Activated CD4-positive, alpha-beta memory T cell treated with anti-CD3 and anti-CD28 coated beads, Interleukin-2, amount 10 ng/mL, durations not matched to agents 7 days and 5 days (primary cell): ENCODE data around the gene HNRNPA0. TPM values are rescaled to one million over a fixed set of nuclear protein-coding genes. Genes with fewer than 3 reads are reported as not detected.
"Not testable (repeated sequence)": the region's sequence is repeated elsewhere in the genome, so short reads cannot be mapped to it uniquely, and the experiment has no call there.

Experiments
- CTCF ChIA-PET: fragments of 350-600 bp; sonication (Branson Sonifier 250); formaldehyde crosslinking; loops from one replicate; lab custom pipeline; 2021; ENCODE audit warnings: antibody characterized with exemption, inconsistent platforms; lab: Charles Lee
- POLR2A ChIA-PET: fragments of 350-600 bp; sonication (Branson Sonifier 250); formaldehyde crosslinking; loops from one replicate; lab custom pipeline; 2021; ENCODE audit warnings: antibody characterized with exemption; lab: Charles Lee
- DNase-seq: peaks from one replicate; pipeline ENCODE4 v3.0.0-alpha.2; 2020
- H3K27ac Mint-ChIP-seq: one replicate; pipeline ENCODE4 v1.8.0; 2021; ENCODE audit warnings: mild to moderate bottlenecking, mixed read lengths
- H3K27me3 Mint-ChIP-seq: one replicate; pipeline ENCODE4 v1.8.0; 2021; ENCODE audit warnings: mixed read lengths
- H3K36me3 Mint-ChIP-seq: one replicate; pipeline ENCODE4 v1.8.0; 2021; ENCODE audit warnings: low read depth, mixed read lengths
- H3K4me1 Mint-ChIP-seq: one replicate; pipeline ENCODE4 v1.8.0; 2021; ENCODE audit warnings: mixed read lengths
- H3K4me3 Mint-ChIP-seq: one replicate; pipeline ENCODE4 v1.8.0; 2021; ENCODE audit warnings: mild to moderate bottlenecking, mixed read lengths
- H3K9me3 Mint-ChIP-seq: one replicate; pipeline ENCODE4 v1.8.0; 2021; ENCODE audit warnings: mixed read lengths
- total RNA-seq, 2 experiments: library from RNA; stranded (reverse); gene quantifications; one replicate each; pipeline ENCODE4 v1.2.3, GENCODE V29; 2021

Gene HNRNPA0
- total RNA-seq, 2 experiments from 2014 or later: 24.0 to 24.6 TPM

- Mint-ChIP-seq H3K9me3 (no peaks in the 10 kb centered on the region), H3K27me3 (peaks cover 13% of the 10 kb centered on the region), H3K36me3 (no peaks in the 10 kb centered on the region), H3K27ac (no peak overlapping the region), H3K4me1 (no peaks in the 10 kb centered on the region), H3K4me3 (no peak overlapping the region)
- CTCF ChIA-PET: interaction anchor here (0.5 to 4.8 kb wide), 33 partner anchors 9 to 355 kb away, joined by 3 to 29 read pairs (median 4); partner anchors contain the start of gene PKD2L2
- no peak for DNase-seq
- POLR2A ChIA-PET: interaction anchor here (1.5 kb wide), 1 partner anchor 26 kb away, joined by 7 read pairs; no protein-coding TSS in a partner anchor
These were observed 24.8 kb upstream of the HNRNPA0 start for GRCh38 chr5:137778772-137779564.

- H3K4me3 Mint-ChIP-seq, H3K27ac Mint-ChIP-seq, H3K36me3 Mint-ChIP-seq, H3K4me1 Mint-ChIP-seq, H3K9me3 Mint-ChIP-seq, POLR2A ChIA-PET, CTCF ChIA-PET, DNase-seq: not testable (repeated sequence)
- H3K27me3 Mint-ChIP-seq: peaks cover 17% of the 10 kb centered on the region
These were observed 13.8 kb upstream of the HNRNPA0 start for GRCh38 chr5:137767937-137768336.

- ChIA-PET CTCF (interaction anchor here (3.0 kb wide), 1 partner anchor 17 kb away, joined by 11 read pairs; no protein-coding TSS in a partner anchor), POLR2A (no interaction called here)
- H3K27me3 Mint-ChIP-seq: peaks cover 15% of the 10 kb centered on the region
- no peak for DNase-seq
- peaks cover 2% of the 10 kb centered on the region for H3K36me3 Mint-ChIP-seq
- H3K9me3 Mint-ChIP-seq: no peaks in the 10 kb centered on the region
- peaks cover 10% of the 10 kb centered on the region for H3K4me1 Mint-ChIP-seq
- no peak overlapping the region for H3K27ac Mint-ChIP-seq
- no peak overlapping the region for H3K4me3 Mint-ChIP-seq
These were observed 7.4 kb upstream of the HNRNPA0 start for GRCh38 chr5:137761566-137761965.

GRCh38 chr5:137760719-137761516 is 6.8 kb upstream of the HNRNPA0 start:
- DNase-seq: no peak
- H3K4me1 Mint-ChIP-seq: peaks cover 10% of the 10 kb centered on the region
- H3K27me3 Mint-ChIP-seq: peaks cover 12% of the 10 kb centered on the region
- CTCF ChIA-PET: interaction anchor here (1.0 to 3.0 kb wide), 2 partner anchors 18 kb away, joined by 4 to 11 read pairs; no protein-coding TSS in a partner anchor
- H3K27ac Mint-ChIP-seq: no peak overlapping the region
- no peaks in the 10 kb centered on the region for H3K9me3 Mint-ChIP-seq
- H3K36me3 Mint-ChIP-seq: peaks cover 2% of the 10 kb centered on the region
- H3K4me3 Mint-ChIP-seq: no peak overlapping the region
- POLR2A ChIA-PET: no interaction called here

- DNase-seq: no peak
- ChIA-PET POLR2A (no interaction called here), CTCF (interaction anchor here (1.0 to 3.0 kb wide), 2 partner anchors 18 kb away, joined by 4 to 11 read pairs; no protein-coding TSS in a partner anchor)
- Mint-ChIP-seq H3K4me1 (peaks cover 11% of the 10 kb centered on the region), H3K27ac (no peak overlapping the region), H3K9me3 (no peaks in the 10 kb centered on the region), H3K4me3 (no peak overlapping the region), H3K27me3 (peaks cover 7% of the 10 kb centered on the region), H3K36me3 (peaks cover under 1% of the 10 kb centered on the region)
These were observed 6.1 kb upstream of the HNRNPA0 start for GRCh38 chr5:137760294-137760693.

GRCh38 chr5:137758715-137759306 is 4.6 kb upstream of the HNRNPA0 start:
- no peak for DNase-seq
- peaks cover 4% of the 10 kb centered on the region for H3K36me3 Mint-ChIP-seq
- no peak overlapping the region for H3K4me3 Mint-ChIP-seq
- no peaks in the 10 kb centered on the region for H3K9me3 Mint-ChIP-seq
- H3K27ac Mint-ChIP-seq: no peak overlapping the region
- ChIA-PET POLR2A (no interaction called here), CTCF (interaction anchor here (3.0 kb wide), 1 partner anchor 20 kb away, joined by 11 read pairs; no protein-coding TSS in a partner anchor)
- peaks cover 3% of the 10 kb centered on the region for H3K27me3 Mint-ChIP-seq
- H3K4me1 Mint-ChIP-seq: peaks cover 15% of the 10 kb centered on the region

- POLR2A ChIA-PET: no interaction called here
- peaks cover 10% of the 10 kb centered on the region for H3K36me3 Mint-ChIP-seq
- DNase-seq: no peak
- CTCF ChIA-PET: interaction anchor here (0.7 kb wide), 1 partner anchor 15 kb away, joined by 4 read pairs; no protein-coding TSS in a partner anchor
- H3K27ac Mint-ChIP-seq: no peak overlapping the region
- peaks cover 15% of the 10 kb centered on the region for H3K4me1 Mint-ChIP-seq
- H3K9me3 Mint-ChIP-seq: no peaks in the 10 kb centered on the region
- H3K27me3 Mint-ChIP-seq: peaks cover 3% of the 10 kb centered on the region
- H3K4me3 Mint-ChIP-seq: no peak overlapping the region
These were observed 4.0 kb upstream of the HNRNPA0 start for GRCh38 chr5:137758121-137758520.

GRCh38 chr5:137757634-137758033 is 3.5 kb upstream of the HNRNPA0 start:
- ChIA-PET CTCF (interaction anchor here (0.7 to 1.7 kb wide), 2 partner anchors 15 to 21 kb away, joined by 4 to 6 read pairs; no protein-coding TSS in a partner anchor), POLR2A (no interaction called here)
- peaks cover 15% of the 10 kb centered on the region for H3K4me1 Mint-ChIP-seq
- H3K27me3 Mint-ChIP-seq: peaks cover 3% of the 10 kb centered on the region
- H3K9me3 Mint-ChIP-seq: no peaks in the 10 kb centered on the region
- peaks cover 14% of the 10 kb centered on the region for H3K36me3 Mint-ChIP-seq
- no peak overlapping the region for H3K4me3 Mint-ChIP-seq
- no peak for DNase-seq
- H3K27ac Mint-ChIP-seq: no peak overlapping the region

- H3K4me1 Mint-ChIP-seq: peaks cover 36% of the 10 kb centered on the region
- POLR2A ChIA-PET: interaction anchor here (0.6 to 4.3 kb wide), 10 partner anchors 13 to 598 kb away, joined by 3 to 56 read pairs (median 9); partner anchors contain the start of genes FAM13B, KLHL3 and PKD2L2
These were observed 999 bp upstream of the HNRNPA0 start for GRCh38 chr5:137754961-137755762.

GRCh38 chr5:137753691-137754187 is 424 bp downstream of the HNRNPA0 start:
- H3K4me1 Mint-ChIP-seq: peaks cover 33% of the 10 kb centered on the region
- H3K36me3 Mint-ChIP-seq: peaks cover 38% of the 10 kb centered on the region
- peak; percentile 52 for DNase-seq
- H3K27ac Mint-ChIP-seq: peak overlapping the region; percentile 97
- ChIA-PET CTCF (interaction anchor here (0.5 to 2.3 kb wide), 13 partner anchors 12 to 420 kb away, joined by 3 to 20 read pairs (median 4); partner anchors contain the start of genes KLHL3 and PKD2L2), POLR2A (interaction anchor here (0.6 to 4.3 kb wide), 25 partner anchors 9 to 712 kb away, joined by 3 to 56 read pairs (median 4); partner anchors contain the start of genes BRD8, CDC25C, EGR1 and FAM13B)
- peak overlapping the region; percentile 86 for H3K4me3 Mint-ChIP-seq
- H3K9me3 Mint-ChIP-seq: no peaks in the 10 kb centered on the region
- H3K27me3 Mint-ChIP-seq: no peaks in the 10 kb centered on the region

More at GRCh38 chr5:137754961-137755762, 999 bp upstream of the HNRNPA0 start:
- Mint-ChIP-seq H3K27ac (peak overlapping the region; percentile 97), H3K4me3 (peak overlapping the region; percentile 86), H3K27me3 (peaks cover 3% of the 10 kb centered on the region), H3K36me3 (peaks cover 37% of the 10 kb centered on the region), H3K9me3 (no peaks in the 10 kb centered on the region)
- DNase-seq: no peak
- CTCF ChIA-PET: interaction anchor here (1.1 to 1.2 kb wide), 3 partner anchors 13 to 89 kb away, joined by 4 to 5 read pairs (median 4); no protein-coding TSS in a partner anchor
